ENCODE results near the gene PSMA7.

DNA sequence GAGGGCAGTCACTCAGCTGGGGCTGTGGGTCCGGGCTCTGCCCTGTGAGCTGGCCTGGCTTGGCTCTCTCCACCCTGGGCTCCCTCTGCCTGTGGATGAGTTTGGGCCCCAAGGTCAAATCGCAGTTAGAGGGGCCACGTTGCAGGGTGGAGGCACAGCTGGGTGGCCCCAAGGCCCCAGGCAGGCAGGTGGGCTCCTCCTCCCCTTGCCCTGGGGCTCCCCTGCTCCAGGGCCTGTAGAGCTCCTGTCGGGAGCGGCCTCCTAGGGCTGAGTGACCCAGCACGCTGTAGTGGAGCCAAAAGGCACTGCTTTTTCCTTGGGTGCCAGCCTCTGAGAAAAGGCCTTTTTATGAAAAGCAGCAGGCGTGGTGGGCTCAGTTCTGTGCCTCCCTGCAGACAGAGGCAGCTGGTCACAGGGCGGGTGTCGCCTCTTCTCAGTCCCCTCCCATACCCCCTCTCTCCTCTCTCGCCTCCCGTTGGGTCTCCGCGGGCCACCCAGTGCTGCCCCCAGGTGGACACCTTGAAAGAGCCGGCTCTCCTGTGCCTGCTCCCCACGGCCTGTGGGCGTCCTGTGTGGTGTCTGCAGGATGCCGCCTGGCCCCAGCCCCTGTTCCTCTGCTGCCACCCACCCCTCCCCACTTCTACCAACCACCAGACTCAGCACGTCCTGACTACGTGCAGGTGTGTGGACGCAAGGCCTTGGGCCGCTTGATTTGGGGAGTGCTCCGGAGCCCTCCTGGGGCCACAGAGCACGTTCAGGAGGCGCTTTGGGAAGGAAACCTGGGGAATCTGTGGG, 13.6 kb upstream of the PSMA7 start:
- TF ChIP-seq, protein P1, sequence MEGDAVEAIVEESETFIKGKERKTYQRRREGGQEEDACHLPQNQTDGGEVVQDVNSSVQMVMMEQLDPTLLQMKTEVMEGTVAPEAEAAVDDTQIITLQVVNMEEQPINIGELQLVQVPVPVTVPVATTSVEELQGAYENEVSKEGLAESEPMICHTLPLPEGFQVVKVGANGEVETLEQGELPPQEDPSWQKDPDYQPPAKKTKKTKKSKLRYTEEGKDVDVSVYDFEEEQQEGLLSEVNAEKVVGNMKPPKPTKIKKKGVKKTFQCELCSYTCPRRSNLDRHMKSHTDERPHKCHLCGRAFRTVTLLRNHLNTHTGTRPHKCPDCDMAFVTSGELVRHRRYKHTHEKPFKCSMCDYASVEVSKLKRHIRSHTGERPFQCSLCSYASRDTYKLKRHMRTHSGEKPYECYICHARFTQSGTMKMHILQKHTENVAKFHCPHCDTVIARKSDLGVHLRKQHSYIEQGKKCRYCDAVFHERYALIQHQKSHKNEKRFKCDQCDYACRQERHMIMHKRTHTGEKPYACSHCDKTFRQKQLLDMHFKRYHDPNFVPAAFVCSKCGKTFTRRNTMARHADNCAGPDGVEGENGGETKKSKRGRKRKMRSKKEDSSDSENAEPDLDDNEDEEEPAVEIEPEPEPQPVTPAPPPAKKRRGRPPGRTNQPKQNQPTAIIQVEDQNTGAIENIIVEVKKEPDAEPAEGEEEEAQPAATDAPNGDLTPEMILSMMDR (conservative IDR thresholded peaks at IDR 0.05 in 1 of 2, IDR thresholded peaks at IDR 0.05 in 1 of 2; ENCODE audit: extremely low read depth in 1 of 2, insufficient read depth in 1 of 2, low read depth in 1 of 2, low read length in 2 of 2) = peak; percentile 47 to 67
- TF ChIP-seq EZH2 (IDR thresholded peaks at IDR 0.05; ENCODE audit: borderline replicate concordance, low read length) = no peak
